Stimulated activated CD8-positive, alpha-beta memory T cell treated with anti-CD3 and anti-CD28 coated beads, Interleukin-12 subunit alpha, Interleukin-12 subunit beta, amount 100 ng/mL, for 4 hours (primary cell): ENCODE measurements around the gene PCOLCE2.

Experiments used
- DNase-seq: peaks from one replicate; pipeline ENCODE4 v3.0.0-alpha.2; 2020; ENCODE audit warnings: low read depth

Gene PCOLCE2, protein sequence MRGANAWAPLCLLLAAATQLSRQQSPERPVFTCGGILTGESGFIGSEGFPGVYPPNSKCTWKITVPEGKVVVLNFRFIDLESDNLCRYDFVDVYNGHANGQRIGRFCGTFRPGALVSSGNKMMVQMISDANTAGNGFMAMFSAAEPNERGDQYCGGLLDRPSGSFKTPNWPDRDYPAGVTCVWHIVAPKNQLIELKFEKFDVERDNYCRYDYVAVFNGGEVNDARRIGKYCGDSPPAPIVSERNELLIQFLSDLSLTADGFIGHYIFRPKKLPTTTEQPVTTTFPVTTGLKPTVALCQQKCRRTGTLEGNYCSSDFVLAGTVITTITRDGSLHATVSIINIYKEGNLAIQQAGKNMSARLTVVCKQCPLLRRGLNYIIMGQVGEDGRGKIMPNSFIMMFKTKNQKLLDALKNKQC

DNA sequence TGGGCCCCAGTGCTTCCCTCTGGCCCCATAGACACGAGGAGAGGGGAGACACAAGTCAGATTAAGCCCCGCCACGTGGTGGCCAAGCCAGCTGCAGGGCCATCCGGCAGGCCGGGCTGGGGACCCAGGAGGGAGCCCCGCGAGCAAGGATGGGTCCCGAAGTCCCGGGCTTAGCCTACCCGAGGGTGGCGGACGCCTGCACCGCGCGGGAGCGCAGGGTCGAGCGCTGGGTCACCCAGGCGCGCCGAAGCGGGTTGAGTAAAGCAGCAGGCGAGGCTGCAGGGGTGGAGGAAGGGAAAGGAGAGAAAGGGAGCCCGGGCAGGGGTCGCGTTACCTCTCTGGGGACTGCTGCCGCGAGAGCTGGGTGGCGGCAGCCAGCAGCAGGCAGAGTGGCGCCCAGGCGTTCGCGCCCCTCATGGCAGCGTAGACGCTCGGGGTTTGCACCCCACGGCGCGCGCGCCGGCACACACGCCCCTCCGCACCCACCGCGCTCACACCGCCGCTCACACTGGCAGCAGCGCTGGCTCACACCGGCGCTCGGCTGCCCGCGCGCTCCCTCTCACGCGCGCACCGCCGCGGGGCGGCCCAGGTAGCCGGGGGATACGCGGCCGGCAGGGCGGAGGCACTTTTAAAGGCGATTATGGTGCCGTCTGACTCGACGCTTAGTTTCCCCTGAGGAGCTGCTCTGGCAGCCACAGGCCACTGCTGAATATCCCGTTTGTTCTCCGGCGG, at the start of gene PCOLCE2:
Gene PCOLCE2, minus strand, starts transcription at position 603 of the 731 bp plus-strand sequence. Its CDS starts 187 bp downstream, at position 416.
- DNase-seq = no peak

DNA sequence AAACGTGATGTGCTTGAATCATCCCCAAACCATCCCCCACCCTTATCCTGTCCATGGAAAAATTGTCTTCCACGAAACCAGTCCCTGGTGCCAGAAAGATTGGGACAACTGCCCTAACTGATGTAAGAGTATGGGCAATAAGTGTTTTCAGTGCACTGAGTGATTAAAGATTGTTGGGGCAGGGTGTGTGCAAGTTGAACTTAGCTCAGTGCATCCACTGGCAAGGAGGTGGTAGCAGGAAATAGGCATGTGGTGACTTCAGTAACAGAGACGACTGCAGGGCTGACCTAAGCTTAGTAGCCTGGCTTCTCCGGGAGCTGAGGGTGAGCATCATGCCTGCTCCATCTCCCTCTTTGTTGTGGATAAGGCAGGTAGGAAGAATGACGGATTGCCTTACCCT, 47.1 kb upstream of the PCOLCE2 start:
- DNase-seq = no peak

DNA sequence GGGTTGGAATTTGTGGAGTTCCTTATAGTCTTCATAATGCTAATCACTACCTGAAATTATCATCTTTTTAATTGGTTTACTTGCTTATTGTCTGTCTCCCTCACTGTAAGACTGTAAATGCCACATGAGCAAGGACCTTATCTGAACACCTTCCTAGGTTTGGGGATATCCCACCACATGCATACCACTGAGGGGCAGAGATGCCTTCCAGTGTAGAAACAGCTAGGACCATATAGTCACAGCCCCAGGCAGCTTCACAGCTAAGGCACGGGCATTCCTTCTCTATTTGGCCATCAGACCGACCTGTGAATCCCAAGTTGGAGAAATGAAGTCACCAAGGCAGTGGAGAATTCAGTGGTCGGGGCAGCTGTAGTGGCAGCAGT, 46.0 kb upstream of the PCOLCE2 start:
- DNase-seq = no peak

DNA sequence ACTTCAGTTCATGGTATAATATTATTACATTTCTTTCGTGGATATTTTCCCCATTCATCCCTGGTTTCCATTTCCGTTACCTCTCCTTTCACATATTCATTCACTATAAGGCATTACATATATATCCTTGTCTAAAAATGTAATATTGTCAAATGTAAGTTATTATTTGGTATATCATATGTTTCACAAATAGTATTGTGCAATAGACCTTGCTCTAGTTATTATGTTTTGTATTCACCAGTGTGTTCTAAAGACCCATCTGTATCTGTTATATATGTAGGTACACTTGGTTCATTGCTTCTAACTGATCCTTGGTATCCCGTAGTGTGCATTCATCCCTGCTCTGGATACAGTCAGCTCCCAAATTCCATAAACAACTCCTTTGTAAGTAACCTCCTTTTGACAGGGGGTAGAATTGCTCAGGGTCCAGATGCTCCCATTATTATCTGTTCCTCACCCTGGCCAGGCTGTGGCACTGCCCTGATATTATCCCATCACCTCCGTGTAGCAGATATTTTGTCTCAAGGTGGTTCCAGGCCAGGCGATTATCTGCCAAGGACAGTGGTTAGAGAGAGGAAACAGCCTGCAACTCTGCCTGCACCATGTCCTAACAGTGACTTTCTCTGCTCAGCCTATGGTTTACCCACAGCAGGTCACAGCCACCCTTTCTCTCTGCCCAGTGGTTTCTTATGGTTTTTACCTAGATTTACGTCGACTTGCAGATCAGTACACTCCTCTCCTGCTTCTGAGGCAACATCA, 45.4 kb upstream of the PCOLCE2 start:
- no peak for DNase-seq

DNA sequence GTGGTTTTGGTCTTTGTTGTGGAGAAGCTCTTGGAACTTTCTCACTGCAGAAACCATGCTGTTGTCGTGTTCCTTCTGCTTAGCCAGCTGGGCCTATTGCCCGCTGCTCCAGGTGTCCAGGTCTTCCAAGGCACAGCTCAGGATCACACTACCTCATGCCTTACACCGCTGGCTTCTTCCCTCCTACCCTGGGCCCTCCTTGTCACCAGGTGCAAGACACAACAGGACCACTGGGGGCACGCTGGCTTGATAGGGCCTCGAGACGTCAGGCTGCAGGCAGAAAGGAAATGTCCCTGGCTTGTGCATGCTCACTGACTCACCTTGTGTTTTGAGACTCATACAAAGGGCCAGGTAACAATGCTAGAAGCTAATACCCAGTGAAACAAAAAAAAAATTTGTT, 42.3 kb upstream of the PCOLCE2 start:
- no peak for DNase-seq

DNA sequence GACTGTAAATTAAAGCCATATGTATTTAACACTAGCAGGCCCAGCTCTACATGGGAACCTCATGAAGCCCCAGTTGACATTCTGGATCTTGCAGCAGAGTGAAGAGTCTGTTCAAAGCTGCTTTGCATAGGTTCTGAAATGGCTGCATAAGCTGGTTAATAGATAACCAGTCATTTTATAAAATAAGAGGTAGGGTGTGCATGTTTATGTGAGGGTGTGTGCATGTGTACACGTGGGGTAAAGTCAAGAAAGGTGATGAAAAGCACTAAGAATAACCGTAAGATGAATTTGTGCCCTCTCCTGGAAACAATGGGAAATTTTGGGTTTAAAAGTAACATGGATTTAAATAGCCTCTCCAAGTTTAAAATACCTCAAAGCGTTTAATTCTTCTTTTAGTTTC, 41.6 kb upstream of the PCOLCE2 start:
- DNase-seq = no peak

DNA sequence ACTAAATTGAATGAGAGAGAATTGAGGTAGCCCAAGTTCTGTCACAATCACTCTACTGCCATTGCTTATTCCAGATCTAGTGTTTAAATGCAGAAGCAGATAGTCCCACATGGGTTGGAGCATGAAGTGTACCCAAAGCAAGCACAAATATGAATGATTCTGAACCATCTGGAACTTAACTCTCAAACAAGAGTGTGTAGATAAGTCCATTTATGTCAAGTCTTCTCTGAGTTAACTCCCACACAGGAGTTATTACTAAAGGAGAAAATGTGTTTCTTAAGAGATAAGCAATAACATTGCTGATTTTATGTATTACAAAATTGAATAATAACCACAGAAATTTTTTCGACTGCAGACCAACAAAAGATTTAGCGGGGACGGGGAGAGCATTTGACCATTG, 41.0 kb upstream of the PCOLCE2 start:
- no peak for DNase-seq

DNA sequence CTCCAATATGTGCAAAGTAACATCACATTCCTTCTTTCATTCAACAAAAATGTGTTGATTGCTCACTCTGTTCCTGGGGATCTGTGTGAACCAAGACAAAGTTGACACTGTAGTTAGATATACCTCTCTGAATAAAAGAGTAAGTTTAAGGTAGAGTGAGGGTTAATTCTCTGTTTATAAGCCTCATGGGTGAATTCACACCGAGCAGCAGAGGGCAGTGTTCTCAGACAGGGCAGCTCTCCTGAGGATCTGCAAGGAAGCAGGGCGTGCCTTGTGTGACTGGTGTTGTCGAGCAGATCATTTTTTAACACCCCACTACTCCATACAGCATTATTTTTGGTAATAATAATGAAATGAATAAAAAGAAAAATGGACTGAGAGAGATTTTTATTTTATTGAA, 40.2 kb upstream of the PCOLCE2 start:
- no peak for DNase-seq

DNA sequence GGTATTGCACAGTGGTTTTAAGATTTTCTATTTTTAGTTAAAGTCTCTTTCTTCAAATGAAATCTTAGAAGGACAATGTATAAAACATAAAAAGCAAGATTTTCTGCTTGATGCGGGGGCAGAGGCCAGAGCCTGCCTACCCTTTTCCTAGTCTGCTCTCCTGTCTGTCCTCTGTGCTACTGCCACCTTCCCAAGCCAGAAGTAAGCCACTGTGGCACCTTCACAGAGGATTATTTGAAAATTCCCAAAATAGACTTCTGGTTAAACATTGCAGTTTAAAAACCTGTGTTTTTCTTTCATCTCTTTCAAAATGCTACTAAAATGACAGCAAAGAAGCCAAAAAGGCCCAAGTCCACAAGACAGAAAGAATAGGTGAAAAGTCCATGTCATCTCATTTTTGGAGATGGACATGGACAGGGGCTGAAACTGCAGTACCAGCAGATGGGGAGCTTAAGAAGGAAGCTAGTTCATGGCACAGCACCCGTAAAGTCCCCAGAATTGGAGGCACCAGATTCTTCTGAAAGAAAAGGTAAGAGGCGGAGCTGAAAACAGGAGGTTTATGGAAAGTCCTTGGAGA, 37.6 kb upstream of the PCOLCE2 start:
- no peak for DNase-seq

DNA sequence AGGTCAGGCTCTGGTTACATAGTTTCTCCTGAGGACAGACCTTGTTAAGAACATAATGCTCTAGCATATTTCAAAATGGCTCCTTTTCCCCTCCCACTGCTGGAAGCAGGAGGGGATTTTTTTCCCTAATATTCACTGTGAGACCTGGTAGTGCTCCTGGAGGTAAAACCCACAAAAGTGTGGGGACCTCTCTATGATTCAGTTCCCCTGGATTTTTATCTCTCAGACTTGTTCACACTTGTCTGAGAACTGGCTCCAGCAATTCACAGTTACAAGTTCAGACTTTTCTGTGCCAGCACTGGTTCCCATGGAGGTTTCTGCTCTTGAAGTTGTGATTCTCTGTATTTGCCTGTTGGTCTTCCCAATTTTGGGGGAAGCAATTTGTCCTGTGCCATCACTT, 36.3 kb upstream of the PCOLCE2 start:
- no peak for DNase-seq

DNA sequence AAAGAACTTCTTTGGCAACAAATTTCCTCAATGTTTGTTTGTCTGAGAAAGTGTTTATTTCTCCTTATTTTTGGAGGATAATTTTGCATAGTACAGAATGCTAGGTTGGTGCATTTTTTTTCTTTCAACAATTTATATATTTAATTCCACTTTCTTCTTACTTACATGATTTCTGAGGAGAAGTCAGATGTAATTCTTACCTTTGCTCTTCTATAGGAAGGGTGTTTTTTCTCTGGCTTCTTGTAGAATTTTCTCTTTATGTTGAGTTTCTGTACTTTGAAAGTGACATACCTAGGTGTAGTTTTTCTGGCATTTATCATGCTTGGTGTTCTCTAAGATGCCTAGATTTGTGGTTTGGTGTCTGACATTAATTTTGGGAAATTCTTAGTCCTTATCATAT, 34.8 kb upstream of the PCOLCE2 start:
- DNase-seq = no peak

DNA sequence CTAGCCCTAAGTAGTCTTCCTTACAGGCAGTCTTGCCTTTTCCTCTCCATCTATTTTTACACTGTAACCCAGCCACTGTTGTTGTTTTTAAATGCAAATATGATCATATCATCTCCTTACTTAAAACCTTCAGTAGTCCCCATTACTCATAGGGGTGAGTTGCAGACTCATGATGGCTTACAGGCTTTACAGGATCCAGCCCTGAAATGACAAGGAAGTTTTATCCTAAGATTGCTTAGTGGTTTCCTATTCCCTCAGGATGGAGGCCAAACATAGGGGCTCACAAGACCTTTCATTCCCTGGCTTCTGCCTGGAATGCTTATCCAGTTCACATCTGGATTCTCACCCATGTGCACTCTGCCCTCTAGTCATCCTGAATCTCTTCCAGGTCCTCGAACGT, 27.7 kb upstream of the PCOLCE2 start:
- no peak for DNase-seq

DNA sequence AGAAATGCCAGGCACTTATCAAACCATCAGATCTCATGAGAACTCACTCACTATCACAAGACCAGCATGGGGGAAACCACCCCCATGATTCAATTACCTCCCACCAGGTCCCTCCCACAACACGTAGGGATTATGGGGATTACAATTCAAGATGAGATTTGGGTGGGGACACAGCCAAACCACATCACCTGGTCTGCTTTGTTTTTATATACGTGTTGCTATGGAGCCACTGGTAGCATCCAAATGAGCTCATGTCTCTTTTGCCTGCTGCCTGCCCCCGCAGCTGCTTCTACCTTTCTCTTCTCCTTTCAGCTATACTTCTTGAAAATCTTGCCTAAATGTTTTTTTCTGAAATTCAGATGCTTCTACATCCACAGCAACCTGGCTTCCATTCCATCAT, 26.8 kb upstream of the PCOLCE2 start:
- no peak for DNase-seq

DNA sequence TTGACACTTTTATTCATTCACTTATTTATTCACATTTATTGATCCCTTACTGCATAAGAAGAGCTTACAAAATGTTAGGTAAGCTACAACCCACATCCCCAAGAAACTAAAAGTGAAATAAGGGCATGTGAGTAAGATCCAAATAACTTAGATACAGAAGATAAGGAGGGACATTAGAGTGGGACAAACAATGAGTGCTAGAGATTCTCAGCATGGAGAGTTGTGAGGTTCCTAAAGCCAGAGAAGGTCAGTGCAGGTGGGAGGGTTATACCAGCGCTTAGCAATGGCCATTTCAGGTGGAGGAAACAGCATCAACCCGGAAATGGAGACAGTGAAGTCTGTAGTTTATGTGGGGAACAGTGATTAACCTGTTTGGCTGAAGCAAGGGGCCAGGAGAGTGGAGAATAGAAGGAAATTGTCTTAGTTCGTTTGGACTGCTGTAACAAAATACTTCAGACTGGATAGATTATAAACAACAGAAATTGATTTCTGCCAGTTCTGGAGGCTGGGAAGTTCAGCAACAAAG, 25.5 kb upstream of the PCOLCE2 start:
- DNase-seq = no peak

DNA sequence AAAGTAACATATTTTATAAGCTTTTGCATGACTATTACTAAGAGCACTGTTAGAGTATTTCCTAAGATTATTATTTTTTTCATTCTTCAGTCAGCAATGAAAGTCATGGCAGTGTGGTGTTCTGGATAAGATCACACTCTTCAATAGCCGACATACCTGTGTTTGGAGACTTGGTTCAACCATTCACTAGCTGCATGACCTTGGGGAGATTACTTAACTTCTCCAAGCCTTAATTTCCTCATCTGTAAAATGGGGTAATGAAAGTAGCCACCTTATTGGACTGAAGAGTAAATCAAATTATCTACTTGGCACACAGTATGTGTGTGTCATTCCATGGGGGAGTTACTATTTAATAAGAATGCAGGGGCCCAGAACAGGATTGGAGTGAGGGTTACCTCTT, 24.5 kb upstream of the PCOLCE2 start:
- DNase-seq = no peak

DNA sequence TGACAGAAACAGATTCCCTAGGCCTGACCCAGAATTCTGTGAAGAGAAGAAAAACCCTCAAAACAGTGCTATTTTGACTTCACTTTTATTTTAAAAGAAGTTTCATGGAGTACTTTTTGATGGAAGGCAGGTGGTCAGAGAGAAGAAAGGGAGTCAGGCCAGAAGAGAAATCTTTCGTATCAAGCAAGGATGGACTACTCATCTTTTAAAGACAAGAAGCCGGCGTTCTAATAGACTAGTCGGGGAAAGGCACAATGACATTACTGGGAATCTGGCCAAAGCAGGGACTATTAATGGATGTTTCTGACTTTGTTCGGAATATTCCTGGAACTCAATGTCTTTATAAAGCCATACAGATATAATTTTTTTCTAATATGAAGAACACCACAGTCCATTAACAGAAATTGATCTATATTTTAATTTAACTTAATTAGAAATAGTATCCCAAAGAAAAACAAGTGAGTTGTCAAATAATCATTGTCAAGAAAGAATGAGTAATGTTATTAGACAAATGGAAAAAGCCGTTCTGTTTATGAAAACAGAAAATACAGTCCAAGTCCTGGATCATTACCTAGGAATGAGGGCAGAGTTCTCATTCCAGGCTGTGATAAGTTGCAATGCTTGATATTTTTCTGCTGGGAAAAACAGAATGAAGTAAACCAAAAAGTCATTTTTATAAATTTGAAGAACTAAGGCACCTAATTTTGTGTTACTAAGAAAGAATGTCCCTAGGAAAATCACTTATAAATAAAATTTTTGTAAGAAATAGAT, 23.7 kb upstream of the PCOLCE2 start:
- DNase-seq = no peak

DNA sequence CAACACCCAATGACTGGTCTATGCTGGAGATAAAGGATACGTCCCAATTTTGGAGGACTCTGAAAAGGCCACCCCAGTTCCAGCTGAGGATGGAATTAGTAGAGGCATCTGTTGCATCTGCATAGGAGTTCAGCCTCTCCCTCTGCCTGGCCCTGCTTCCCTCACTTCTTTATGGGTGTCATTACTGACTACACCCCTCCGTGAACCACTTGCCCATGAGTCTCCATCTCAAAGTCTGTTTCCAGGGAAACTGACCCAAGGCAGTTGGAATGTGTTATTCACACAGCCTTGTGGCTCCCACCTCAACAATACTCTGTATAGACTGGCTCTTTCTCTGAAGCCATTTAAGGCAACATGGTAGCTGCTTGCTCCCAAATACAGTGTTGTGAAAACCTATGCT, 21.4 kb upstream of the PCOLCE2 start:
- no peak for DNase-seq

DNA sequence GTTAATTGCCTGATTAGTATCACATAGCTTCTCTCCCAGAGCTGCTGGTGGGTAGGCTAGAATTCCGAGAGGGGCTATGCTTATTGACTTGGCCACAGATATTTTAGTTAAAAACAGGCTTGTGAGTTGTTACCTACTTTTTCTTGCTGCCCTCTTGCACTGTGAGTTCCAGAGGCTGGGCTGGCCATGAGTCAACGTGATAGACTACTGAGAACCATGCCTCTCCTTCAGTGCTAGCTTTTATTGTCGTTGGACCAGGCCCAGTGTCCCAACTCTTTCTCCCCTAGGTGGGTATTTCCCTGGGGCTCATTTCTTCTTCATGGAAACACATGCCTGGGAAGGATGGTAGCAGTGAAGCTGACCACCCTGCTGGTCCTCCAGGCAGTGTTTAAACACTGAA, 20.4 kb upstream of the PCOLCE2 start:
- DNase-seq = no peak

DNA sequence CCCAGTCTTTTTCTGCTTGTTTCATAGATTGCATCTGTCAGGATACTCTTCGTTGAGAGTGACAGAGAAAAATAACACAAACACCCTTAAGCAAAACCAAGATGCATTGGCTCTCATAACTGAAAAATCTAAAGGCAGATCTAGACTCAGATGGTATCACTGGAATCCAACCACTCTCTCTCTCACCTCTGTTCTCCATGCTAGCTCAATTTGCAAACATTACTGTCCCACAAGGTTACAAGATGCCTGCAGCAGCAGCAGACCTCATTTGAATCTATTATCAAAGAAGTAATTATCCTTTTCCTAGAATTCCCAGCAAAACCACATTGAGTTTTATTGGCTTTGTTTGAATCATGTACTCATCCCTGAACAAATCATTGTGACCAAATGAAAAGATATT, 19.1 kb upstream of the PCOLCE2 start:
- DNase-seq = no peak

DNA sequence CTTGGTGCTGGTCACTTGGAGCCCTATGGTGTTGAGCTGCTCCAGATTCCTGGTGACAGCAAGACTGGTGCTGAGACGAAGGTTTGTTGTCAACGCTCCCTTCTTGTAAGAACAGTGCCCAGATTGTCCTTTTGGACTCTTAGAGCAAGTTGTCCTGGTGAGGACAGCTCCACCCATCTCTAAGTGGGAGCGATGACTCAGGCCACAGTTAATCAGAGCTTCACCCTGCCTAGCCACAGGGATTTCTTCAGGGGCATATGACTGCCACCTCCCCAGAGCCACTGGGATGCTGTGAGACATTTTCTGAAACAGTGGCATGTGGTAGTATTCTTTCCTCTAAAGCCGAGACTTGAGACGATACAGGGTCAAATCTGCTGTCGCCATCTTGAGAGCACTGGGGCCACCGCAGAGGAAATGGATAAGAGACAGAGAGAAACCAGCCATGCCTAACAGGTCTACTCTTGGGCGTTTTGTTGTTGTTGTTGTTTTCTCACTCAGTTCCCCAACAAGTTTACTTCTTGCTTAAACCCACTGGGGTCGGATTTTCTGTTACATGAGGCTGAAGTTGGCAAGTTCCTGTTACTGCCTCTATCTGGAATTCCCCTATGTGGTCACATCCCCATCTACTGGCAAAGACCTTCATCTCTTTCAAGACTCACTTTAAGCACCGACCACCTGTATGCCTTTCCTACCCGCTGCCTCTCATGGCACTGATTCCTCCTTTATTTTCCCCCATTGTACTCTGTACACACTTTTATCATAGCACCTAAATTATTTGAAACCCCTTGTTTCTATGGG, 16.0 kb upstream of the PCOLCE2 start:
- no peak for DNase-seq

DNA sequence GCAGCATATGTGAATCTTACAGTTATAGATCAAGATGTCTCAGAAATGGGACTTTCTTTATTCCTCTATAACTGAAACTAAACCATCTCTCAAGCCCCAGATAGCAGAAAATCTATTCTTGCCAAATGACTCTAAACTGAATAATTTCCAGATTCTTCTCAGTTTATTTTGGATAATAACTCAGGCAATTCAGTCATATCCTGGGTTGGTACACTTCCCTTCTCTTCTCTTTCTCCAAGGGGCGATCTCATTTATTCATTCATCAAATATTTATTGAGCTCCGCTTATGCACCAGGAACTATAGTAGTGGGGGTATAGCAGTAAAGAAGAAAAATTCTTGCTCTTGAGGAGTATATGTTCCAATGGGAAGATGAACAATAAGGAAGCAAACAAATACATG, 13.5 kb upstream of the PCOLCE2 start:
- no peak for DNase-seq
